Fibroblast of lung (primary cell): ENCODE results near the gene TYW3. TPM values are rescaled to one million over a fixed set of nuclear protein-coding genes. Genes with fewer than 3 reads are reported as not detected.

Experiments used
- DNase-seq, 2 donors: peaks; one replicate each; pipeline versions ENCODE4 v3.0.0 to v3.0.0-alpha.2; 2010; ENCODE audit warnings: low read depth in 2 of 2
- H2AFZ ChIP-seq: 2 replicates; pipeline ENCODE4 v1.5.1; 2012; ENCODE audit warnings: low read length, control low read depth, inconsistent platforms
- H3K27ac ChIP-seq: 2 replicates; pipeline ENCODE4 v1.5.1; 2011; ENCODE audit warnings: low read length, control low read depth; ENCODE audit not compliant: insufficient read depth
- H3K27me3 ChIP-seq: 2 replicates; pipeline ENCODE4 v1.5.1; 2011; ENCODE audit warnings: mild to moderate bottlenecking, low read length; ENCODE audit not compliant: control insufficient read depth, insufficient read depth
- H3K36me3 ChIP-seq: 2 replicates; pipeline ENCODE4 v1.5.1; 2011; ENCODE audit warnings: low read length; ENCODE audit not compliant: control insufficient read depth, insufficient read depth
- H3K4me1 ChIP-seq: 2 replicates; pipeline ENCODE4 v1.5.1; 2011; ENCODE audit warnings: low read length; ENCODE audit not compliant: control insufficient read depth, insufficient read depth; ENCODE audit errors: extremely low read depth
- H3K4me2 ChIP-seq: 2 replicates; pipeline ENCODE4 v1.5.1; 2011; ENCODE audit warnings: low read length, control low read depth; ENCODE audit not compliant: insufficient read depth; ENCODE audit errors: extremely low read depth
- H3K4me3 ChIP-seq, 4 experiments: fragments of 200-600 bp in 1 of 4; sonication (generic) in 1 of 4; replicated peaks in 1 of 4; 2 replicates each; pipeline ENCODE4 v1.5.1; 2011 to 2016; ENCODE audit warnings: low read length in 4 of 4, low read depth in 3 of 4, mild to moderate bottlenecking in 3 of 4, control low read depth in 2 of 4, inconsistent platforms in 1 of 4, mixed read lengths in 1 of 4; ENCODE audit not compliant: insufficient read depth in 1 of 4; ENCODE audit errors: control extremely low read depth in 1 of 4
- H3K79me2 ChIP-seq: 2 replicates; pipeline ENCODE4 v1.5.1; 2012; ENCODE audit warnings: mild to moderate bottlenecking, low read length, inconsistent platforms; ENCODE audit not compliant: control insufficient read depth, insufficient read depth
- H3K9ac ChIP-seq: 2 replicates; pipeline ENCODE4 v1.5.1; 2011; ENCODE audit warnings: mild to moderate bottlenecking, low read length, control low read depth; ENCODE audit not compliant: insufficient read depth
- H3K9me3 ChIP-seq: 2 replicates; pipeline ENCODE4 v1.5.1; 2012; ENCODE audit warnings: low read depth, low read length; ENCODE audit not compliant: control insufficient read depth, insufficient read depth
- H4K20me1 ChIP-seq: 2 replicates; pipeline ENCODE4 v1.5.1; 2011; ENCODE audit warnings: low read length; ENCODE audit not compliant: control insufficient read depth, insufficient read depth; ENCODE audit errors: extremely low read depth
- CTCF ChIP-seq, 2 donors: IDR thresholded peaks in 1 of 2; conservative IDR thresholded peaks in 1 of 2; 1 replicate in 1 of 2; 2 replicates in 1 of 2; pipeline ENCODE4 v1.5.1; 2011 to 2012; ENCODE audit warnings: low read length in 2 of 2, control low read depth in 1 of 2, inconsistent platforms in 1 of 2, low read depth in 1 of 2, mild to moderate bottlenecking in 1 of 2
- EZH2 ChIP-seq: IDR thresholded peaks from 2 replicates; pipeline ENCODE4 v1.5.1; 2012; ENCODE audit warnings: low read length, control low read depth, mild to moderate bottlenecking; ENCODE audit errors: missing control alignments
- polyA plus RNA-seq, 2 donors: library from polyadenylated mRNA; depleted of rRNA in 1 of 2; stranded (reverse) in 1 of 2; unstranded in 1 of 2; fragments of >200 nt; gene quantifications; 2 replicates each; pipeline ENCODE4 v1.2.1, GENCODE V29; 2011 to 2012; ENCODE audit warnings: missing spikeins in 1 of 2
- total RNA-seq: library from RNA; depleted of rRNA; stranded (reverse); fragments of >200 nt; gene quantifications from 2 replicates; pipeline ENCODE4 v1.2.1, GENCODE V29; 2014

The TYW3 gene
- total and polyA plus RNA-seq, 2 donors (not counting 1 experiment from before 2014, with no cell fraction given): 16.8 to 23.7 TPM

- Histone ChIP-seq H3K4me1 (no peaks in the 10 kb centered on the region), H3K4me3 (no peak overlapping the region), H3K4me2 (no peak overlapping the region), H2AFZ (no peak overlapping the region), H4K20me1 (no peaks in the 10 kb centered on the region), H3K27me3 (no peaks in the 10 kb centered on the region), H3K79me2 (no peaks in the 10 kb centered on the region), H3K27ac (no peak overlapping the region), H3K36me3 (no peaks in the 10 kb centered on the region), H3K9ac (no peak overlapping the region), H3K9me3 (no peaks in the 10 kb centered on the region)
- no peak for DNase-seq
- TF ChIP-seq CTCF (conservative IDR thresholded peaks at IDR 0.05 in 1 of 2, IDR thresholded peaks at IDR 0.05 in 1 of 2; ENCODE audit: low read depth in 1 of 2, low read length in 2 of 2) (no peak), EZH2 (no peak)
Measured at GRCh38 chr1:74775735-74776134, 42.8 kb downstream of the TYW3 start.

GRCh38 chr1:74777525-74777924, 44.6 kb downstream of the TYW3 start:
- no peak overlapping the region for H3K9ac ChIP-seq
- no peak overlapping the region for H3K4me3 ChIP-seq
- no peaks in the 10 kb centered on the region for H3K79me2 ChIP-seq
- H3K9me3 ChIP-seq: no peaks in the 10 kb centered on the region
- peaks cover 2% of the 10 kb centered on the region for H3K27me3 ChIP-seq
- H3K36me3 ChIP-seq: no peaks in the 10 kb centered on the region
- H4K20me1 ChIP-seq: no peaks in the 10 kb centered on the region
- DNase-seq: no peak
- TF ChIP-seq CTCF (conservative IDR thresholded peaks at IDR 0.05 in 1 of 2, IDR thresholded peaks at IDR 0.05 in 1 of 2; ENCODE audit: low read depth in 1 of 2, low read length in 2 of 2): no peak
- TF ChIP-seq EZH2: no peak
- no peak overlapping the region for H2AFZ ChIP-seq
- no peak overlapping the region for H3K27ac ChIP-seq
- H3K4me2 ChIP-seq: no peak overlapping the region
- no peaks in the 10 kb centered on the region for H3K4me1 ChIP-seq

GRCh38 chr1:74779750-74780149, 46.8 kb downstream of the TYW3 start:
- Histone ChIP-seq H3K9me3 (no peaks in the 10 kb centered on the region), H3K4me3 (no peak overlapping the region), H2AFZ (no peak overlapping the region), H3K4me1 (no peaks in the 10 kb centered on the region), H3K36me3 (no peaks in the 10 kb centered on the region), H3K9ac (no peak overlapping the region), H3K4me2 (no peak overlapping the region), H4K20me1 (no peaks in the 10 kb centered on the region), H3K79me2 (no peaks in the 10 kb centered on the region), H3K27ac (no peak overlapping the region), H3K27me3 (peaks cover 2% of the 10 kb centered on the region)
- TF ChIP-seq EZH2: no peak
- no peak for TF ChIP-seq CTCF (conservative IDR thresholded peaks at IDR 0.05 in 1 of 2, IDR thresholded peaks at IDR 0.05 in 1 of 2; ENCODE audit: low read depth in 1 of 2, low read length in 2 of 2)
- no peak for DNase-seq
